ENCODE data around the gene LYSMD2.
A peak's percentile ranks its signal among the peaks of the same experiment; 100 is the strongest.

The LYSMD2 gene

GRCh38 chr15:51768018-51768417, 30.6 kb upstream of the LYSMD2 start:
- no peak for DNase-seq
- TF ChIP-seq CTCF (IDR thresholded peaks at IDR 0.05; ENCODE audit: low read depth, low read length, missing control alignments), result no peak
- no peaks in the 10 kb centered on the region for H3K27me3 ChIP-seq (replicated peaks)
- no peak overlapping the region for H3K4me3 ChIP-seq (ENCODE audit: low read depth, low read length)
- no peak overlapping the region for H3K27ac ChIP-seq
- no peaks in the 10 kb centered on the region for H3K36me3 ChIP-seq (replicated peaks)
- in situ Hi-C loops (cut with HindIII; ENCODE audit: low pct_ligation_motif_present, low sequenced_read_pairs), result no loop called here

- in situ Hi-C loops (cut with HindIII; ENCODE audit: low pct_ligation_motif_present, low sequenced_read_pairs), result no loop called here
- H3K4me3 ChIP-seq (ENCODE audit: low read depth, low read length), result no peak overlapping the region
- no peak for DNase-seq
- TF ChIP-seq CTCF (IDR thresholded peaks at IDR 0.05; ENCODE audit: low read depth, low read length, missing control alignments), result no peak
- no peaks in the 10 kb centered on the region for H3K36me3 ChIP-seq (replicated peaks)
- no peak overlapping the region for H3K27ac ChIP-seq
- H3K27me3 ChIP-seq (replicated peaks), result no peaks in the 10 kb centered on the region
These were observed 28.9 kb upstream of the LYSMD2 start for GRCh38 chr15:51766341-51766740.

- H3K27me3 ChIP-seq (replicated peaks), result no peaks in the 10 kb centered on the region
- no peak overlapping the region for H3K27ac ChIP-seq
- no peak for DNase-seq
These were observed 28.3 kb upstream of the LYSMD2 start for GRCh38 chr15:51765751-51766150.

GRCh38 chr15:51760805-51761204, 23.4 kb upstream of the LYSMD2 start:
- in situ Hi-C loops (cut with HindIII; ENCODE audit: low pct_ligation_motif_present, low sequenced_read_pairs), result no loop called here
- Histone ChIP-seq H3K4me3 (ENCODE audit: low read depth, low read length) (no peak overlapping the region), H3K36me3 (replicated peaks) (no peaks in the 10 kb centered on the region), H3K27ac (no peak overlapping the region), H3K27me3 (replicated peaks) (no peaks in the 10 kb centered on the region)
- DNase-seq, result no peak
- no peak for TF ChIP-seq CTCF (IDR thresholded peaks at IDR 0.05; ENCODE audit: low read depth, low read length, missing control alignments)

More at GRCh38 chr15:51765751-51766150, 28.3 kb upstream of the LYSMD2 start:
- H3K4me3 ChIP-seq (ENCODE audit: low read depth, low read length), result no peak overlapping the region
- no peaks in the 10 kb centered on the region for H3K36me3 ChIP-seq (replicated peaks)
- no peak for TF ChIP-seq CTCF (IDR thresholded peaks at IDR 0.05; ENCODE audit: low read depth, low read length, missing control alignments)
- in situ Hi-C loops (cut with HindIII; ENCODE audit: low pct_ligation_motif_present, low sequenced_read_pairs), result no loop called here

- H3K36me3 ChIP-seq (replicated peaks), result no peaks in the 10 kb centered on the region
- no peak overlapping the region for H3K4me3 ChIP-seq (ENCODE audit: low read depth, low read length)
- H3K27ac ChIP-seq, result no peak overlapping the region
- no peaks in the 10 kb centered on the region for H3K27me3 ChIP-seq (replicated peaks)
- TF ChIP-seq CTCF (IDR thresholded peaks at IDR 0.05; ENCODE audit: low read depth, low read length, missing control alignments), result peak; percentile 69
- in situ Hi-C loops (cut with HindIII; ENCODE audit: low pct_ligation_motif_present, low sequenced_read_pairs), result no loop called here
- DNase-seq, result peak; percentile 91
These were observed 22.2 kb upstream of the LYSMD2 start for GRCh38 chr15:51759557-51760070.

- Histone ChIP-seq H3K27ac (peak overlapping the region; percentile 7), H3K27me3 (replicated peaks) (no peaks in the 10 kb centered on the region), H3K4me3 (ENCODE audit: low read depth, low read length) (no peak overlapping the region), H3K36me3 (replicated peaks) (no peaks in the 10 kb centered on the region)
- DNase-seq, result peak; percentile 65
- in situ Hi-C loops (cut with HindIII; ENCODE audit: low pct_ligation_motif_present, low sequenced_read_pairs), result no loop called here
- no peak for TF ChIP-seq CTCF (IDR thresholded peaks at IDR 0.05; ENCODE audit: low read depth, low read length, missing control alignments)
These were observed 21.2 kb upstream of the LYSMD2 start for GRCh38 chr15:51758645-51759044.

Measured in brain microvascular endothelial cell (primary cell).